HepG2 (cell line): Measurements from ENCODE around the gene LGALS13. TPM values are rescaled to one million over a fixed set of nuclear protein-coding genes. Genes with fewer than 3 reads are reported as not detected.
A peak's percentile ranks its signal among the peaks of the same experiment; 100 is the strongest.
"Not testable (repeated sequence)": the region's sequence is repeated elsewhere in the genome, so short reads cannot be mapped to it uniquely, and the experiment has no call there.

Source experiments
- ATAC-seq: fragments of 200-7000 bp; cut with Tn5 transposase; 3 replicates; pipeline ENCODE4 v1.9.1; 2020; ENCODE audit warnings: mild to moderate bottlenecking, moderate library complexity
- BruUV-seq: library from RNA; stranded (reverse); fragments of 400-500 nt; replicated peaks from 2 replicates; lab custom pipeline; 2021; lab: Mats Ljungman, UMichigan
- CTCF ChIA-PET: fragments of 300-600 bp; formaldehyde crosslinking; extraction: SDS; loops from one replicate; lab custom pipeline; 2021; ENCODE audit warnings: low total read pairs, inconsistent platforms, low intra/inter-chr PET ratio; lab: Yijun Ruan, JAX
- POLR2A ChIA-PET: fragments of 350-600 bp; sonication (Branson Sonifier 250); formaldehyde crosslinking; loops from one replicate; lab custom pipeline; 2020; ENCODE audit warnings: antibody characterized with exemption, inconsistent platforms; lab: Yijun Ruan, JAX
- DNase-seq: peaks from one replicate; pipeline ENCODE4 v3.0.0-alpha.2; 2015; ENCODE audit warnings: low spot score
- FAIRE-seq: peaks from 3 replicates; lab custom pipeline; 2011; peaks lifted over from hg19 to GRCh38; lab: Jason Lieb, UNC
- H2AFZ ChIP-seq: one replicate; pipeline ENCODE4 v1.6.1; 2011; ENCODE audit warnings: low read length, inconsistent platforms
- H3K27ac ChIP-seq: fragments of 300-600 bp; 3 replicates; pipeline ENCODE4 v1.8.0; 2011; ENCODE audit warnings: mixed run types, mild to moderate bottlenecking, mixed read lengths, low read length, inconsistent platforms; ENCODE audit not compliant: insufficient read depth; ENCODE audit errors: extremely low read length
- H3K27me3 ChIP-seq, 2 experiments: fragments of 200-600 bp in 1 of 2; 2 replicates in 1 of 2; 3 replicates in 1 of 2; pipeline versions ENCODE4 v1.6.0 to v1.8.0; 2011; ENCODE audit warnings: low read length in 2 of 2, mild to moderate bottlenecking in 2 of 2, moderate library complexity in 2 of 2, inconsistent platforms in 1 of 2; ENCODE audit not compliant: insufficient read depth in 2 of 2, control insufficient read depth in 1 of 2
- H3K36me3 ChIP-seq, 2 experiments: fragments of 200-600 bp in 1 of 2; replicated peaks in 1 of 2; 2 replicates in 1 of 2; 3 replicates in 1 of 2; pipeline versions ENCODE4 v1.5.1 to v1.8.0; 2011; ENCODE audit warnings: low read length in 2 of 2, inconsistent platforms in 1 of 2; ENCODE audit not compliant: insufficient read depth in 2 of 2, control insufficient read depth in 1 of 2
- H3K4me1 ChIP-seq: 2 replicates; pipeline ENCODE4 v1.5.1; 2012; ENCODE audit warnings: low read length, inconsistent platforms; ENCODE audit not compliant: insufficient read depth
- H3K4me2 ChIP-seq: 2 replicates; pipeline ENCODE4 v1.6.0; 2011; ENCODE audit warnings: low read depth, low read length, inconsistent platforms
- H3K4me3 ChIP-seq, 3 experiments: fragments of 200-600 bp in 1 of 3; sonication (generic), shearing (Covaris generic) in 1 of 3; replicated peaks in 1 of 3; 2 replicates each; pipeline ENCODE4 v1.5.1; 2011 to 2016; ENCODE audit warnings: low read length in 3 of 3, inconsistent platforms in 2 of 3, low read depth in 2 of 3, mild to moderate bottlenecking in 2 of 3, control low read depth in 1 of 3, mixed read lengths in 1 of 3; ENCODE audit not compliant: insufficient read depth in 1 of 3
- H3K79me2 ChIP-seq: one replicate; pipeline ENCODE4 v1.6.1; 2011; ENCODE audit warnings: low read length, inconsistent platforms; ENCODE audit not compliant: insufficient read depth
- H3K9ac ChIP-seq: 2 replicates; pipeline ENCODE4 v1.6.0; 2011; ENCODE audit warnings: mild to moderate bottlenecking, low read depth, low read length, inconsistent platforms; ENCODE audit not compliant: insufficient read depth
- H3K9me3 ChIP-seq: 2 replicates; pipeline ENCODE4 v1.5.1; 2012; ENCODE audit warnings: mild to moderate bottlenecking, low read length
- H4K20me1 ChIP-seq: 2 replicates; pipeline ENCODE4 v1.6.0; 2011; ENCODE audit warnings: inconsistent platforms, mild to moderate bottlenecking, low read length, moderate library complexity; ENCODE audit not compliant: insufficient read depth
- ATF4 ChIP-seq, 2 experiments: fragments of 450-650 bp in 1 of 2; sonication (generic) in 1 of 2; formaldehyde crosslinking; IDR thresholded peaks; 2 replicates each; pipeline versions ENCODE4 v1.5.0 to v1.8.0; 2020 to 2022; ENCODE audit warnings: mild to moderate bottlenecking in 1 of 2, missing genetic modification reagents in 1 of 2
- DRAP1 ChIP-seq: IDR thresholded peaks from 2 replicates; pipeline ENCODE4 v1.6.1; 2016; ENCODE audit warnings: missing genetic modification reagents, missing compliant biosample characterization
- STAG1 ChIP-seq: sonication (generic); formaldehyde crosslinking; IDR thresholded peaks from 2 replicates; pipeline ENCODE4 v1.4.0; 2020; ENCODE audit warnings: missing genetic modification reagents
- WGBS: methylation state at CpG from one replicate; pipeline ENCODE4 v1.1.6; 2017; ENCODE audit warnings: low lambda C conversion rate; 5-methylcytosine and 5-hydroxymethylcytosine counted together
- in situ Hi-C: cut with HindIII; loops from 2 replicates; pipeline ENCODE4 v1.10.0; 2017; ENCODE audit warnings: low pct_unique_long_range_greater_than_20kb; ENCODE audit not compliant: extremely low pct_ligation_motif_present
- intact Hi-C: fragments of 100-400 bp; cut with micrococcal nuclease; formaldehyde crosslinking; loops from one replicate; pipeline ENCODE4 v1.10.0; 2022; ENCODE audit not compliant: unreplicated experiment
- polyA plus RNA-seq, 8 experiments: library from polyadenylated mRNA; depleted of rRNA in 3 of 8; stranded (reverse) in 7 of 8; unstranded in 1 of 8; fragments of >200 nt; fragmentation: Illumina TruSeq in 4 of 8; extraction: Trizol in 4 of 8; gene quantifications; 2 replicates each; pipeline versions ENCODE4 v1.2.1 to v1.2.3, GENCODE V29; 2011 to 2016; ENCODE audit warnings: low read depth in 4 of 8, missing spikeins in 1 of 8, mixed read lengths in 1 of 8; ENCODE audit not compliant: insufficient read depth in 1 of 8
- total RNA-seq, 5 experiments: library from RNA; depleted of rRNA; stranded (reverse); fragments of >200 nt; fragmentation: Illumina TruSeq; extraction: Trizol; gene quantifications; 2 replicates each; pipeline ENCODE4 v1.2.3, GENCODE V29; 2016; ENCODE audit warnings: low read depth in 1 of 5

LGALS13 gene
- total and polyA plus RNA-seq, 2 of the 13 experiments (the other 11 are each of a cell fraction or from before 2014, with no cell fraction given) = not detected

- DNase-seq, FAIRE-seq, POLR2A ChIA-PET, H3K4me3 ChIP-seq, H2AFZ ChIP-seq, ATAC-seq, H4K20me1 ChIP-seq, H3K9ac ChIP-seq, intact Hi-C loops, CTCF ChIA-PET, H3K4me1 ChIP-seq, H3K27ac ChIP-seq, in situ Hi-C loops, H3K27me3 ChIP-seq, H3K9me3 ChIP-seq, H3K4me2 ChIP-seq, H3K79me2 ChIP-seq, BruUV-seq, H3K36me3 ChIP-seq: not testable (repeated sequence)
- peak; percentile 27; the same call in 1 of the 2 replicates for TF ChIP-seq STAG1
- 0% methylated on average over 2 of the region's 2 CpGs for WGBS
These were observed 25.3 kb downstream of the LGALS13 start for GRCh38 chr19:39627631-39628030.

- intact Hi-C loops (no loop called here), in situ Hi-C loops (no loop called here)
- TF ChIP-seq DRAP1 (CRISPR knock-in tag) = no peak
- peak in 1 of 2 experiments; percentile 69; a peak in 2 of 4 replicates for TF ChIP-seq ATF4 (CRISPR knock-in tag; IDR thresholded peaks at IDR 0.05)
- no TSS peak for BruUV-seq
- Histone ChIP-seq H3K9me3 (no peaks in the 10 kb centered on the region), H3K9ac (no peak overlapping the region), H3K27me3 (no peaks in the 10 kb centered on the region), H3K36me3 (no peaks in the 10 kb centered on the region), H3K4me3 (no peak overlapping the region), H3K4me1 (0 out of 2 replicates have a peak, but pooled peaks cover 8% of the 10 kb centered on the region), H3K79me2 (no peaks in the 10 kb centered on the region), H4K20me1 (no peaks in the 10 kb centered on the region), H2AFZ (no peak overlapping the region), H3K27ac (no peak overlapping the region), H3K4me2 (no peak overlapping the region)
- no peak for DNase-seq
- no peak for ATAC-seq
- ChIA-PET CTCF (no interaction called here), POLR2A (no interaction called here)
- FAIRE-seq = no peak
- 19% methylated on average over 4 of the region's 4 CpGs for WGBS
These were observed 28.9 kb downstream of the LGALS13 start for GRCh38 chr19:39631178-39631577.
